GM10248 (cell line): ENCODE measurements around the gene NIPBL.
A peak's percentile ranks its signal among the peaks of the same experiment; 100 is the strongest.

Source experiments
- CTCF ChIA-PET: fragments of 300-600 bp; sonication (Branson Sonifier 250); formaldehyde crosslinking; extraction: SDS; loops from one replicate; lab custom pipeline; 2021; ENCODE audit warnings: antibody characterized with exemption; lab: Yijun Ruan, JAX
- POLR2A ChIA-PET: fragments of 350-650 bp; sonication (Branson Sonifier 250); formaldehyde crosslinking; extraction: SDS; loops from one replicate; lab custom pipeline; 2020; ENCODE audit warnings: antibody characterized with exemption; lab: Yijun Ruan, JAX
- DNase-seq: peaks from one replicate; pipeline ENCODE4 v3.0.0; 2012; ENCODE audit errors: extremely low spot score
- CTCF ChIP-seq: IDR thresholded peaks from 2 replicates; pipeline ENCODE4 v1.5.1; 2012; ENCODE audit warnings: mild to moderate bottlenecking, low read depth; ENCODE audit errors: extremely low read depth, missing control alignments, control extremely low read depth

The NIPBL gene

GRCh38 chr5:37043693-37044092 lies 167.1 kb downstream of the NIPBL start:
- CTCF ChIA-PET: interaction anchor here (0.9 to 1.8 kb wide), 5 partner anchors 8 to 112 kb away, joined by 3 to 7 read pairs (median 3); no protein-coding TSS in a partner anchor
- POLR2A ChIA-PET: no interaction called here
- no peak for DNase-seq
- peak; percentile 21 for TF ChIP-seq CTCF

- CTCF ChIA-PET: interaction anchor here (0.9 to 1.8 kb wide), 5 partner anchors 9 to 112 kb away, joined by 3 to 7 read pairs (median 3); no protein-coding TSS in a partner anchor
- DNase-seq: no peak
- no peak for TF ChIP-seq CTCF
- POLR2A ChIA-PET: no interaction called here
Measured at GRCh38 chr5:37044120-37044519, 167.6 kb downstream of the NIPBL start.

GRCh38 chr5:37045703-37046102 lies 169.1 kb downstream of the NIPBL start:
- ChIA-PET CTCF (interaction anchor here (0.8 to 1.3 kb wide), 4 partner anchors 10 to 52 kb away, joined by 3 to 4 read pairs (median 3); no protein-coding TSS in a partner anchor), POLR2A (no interaction called here)
- no peak for DNase-seq
- TF ChIP-seq CTCF: no peak

- POLR2A ChIA-PET: no interaction called here
- no peak for TF ChIP-seq CTCF
- no peak for DNase-seq
- CTCF ChIA-PET: interaction anchor here (1.1 to 2.1 kb wide), 2 partner anchors 10 to 13 kb away, joined by 3 to 6 read pairs; no protein-coding TSS in a partner anchor
Measured at GRCh38 chr5:37047947-37048346, 171.4 kb downstream of the NIPBL start.

- ChIA-PET CTCF (no interaction called here), POLR2A (no interaction called here)
- no peak for DNase-seq
- no peak for TF ChIP-seq CTCF
Measured at GRCh38 chr5:37054391-37054790, 177.8 kb downstream of the NIPBL start.

GRCh38 chr5:37055383-37055990 lies 178.9 kb downstream of the NIPBL start:
- CTCF ChIA-PET: interaction anchor here (1.1 kb wide), 1 partner anchor 10 kb away, joined by 3 read pairs; no protein-coding TSS in a partner anchor
- DNase-seq: no peak
- TF ChIP-seq CTCF: no peak
- POLR2A ChIA-PET: no interaction called here
